KMS-11 (cell line): ENCODE data around the gene PLPPR2.
A peak's percentile ranks its signal among the peaks of the same experiment; 100 is the strongest.

Experiments
- H2AFZ ChIP-seq: fragments of 200-600 bp; sonication (generic); 2 replicates; pipeline ENCODE4 v1.6.1; 2016; ENCODE audit warnings: antibody characterized with exemption, mixed run types, low read depth
- H3K27ac ChIP-seq: fragments of 200-600 bp; sonication (generic); 2 replicates; pipeline ENCODE4 v1.6.1; 2016; ENCODE audit warnings: mild to moderate bottlenecking, mixed run types
- H3K27me3 ChIP-seq: fragments of 200-600 bp; sonication (generic); 2 replicates; pipeline ENCODE4 v1.6.1; 2017; ENCODE audit warnings: mild to moderate bottlenecking, low read depth, mixed run types, moderate library complexity; ENCODE audit not compliant: insufficient read depth
- H3K36me3 ChIP-seq: fragments of 200-600 bp; sonication (generic); 2 replicates; pipeline ENCODE4 v1.6.1; 2017; ENCODE audit warnings: mild to moderate bottlenecking, mixed run types; ENCODE audit not compliant: insufficient read depth
- H3K4me1 ChIP-seq: fragments of 200-600 bp; sonication (generic); 2 replicates; pipeline ENCODE4 v1.6.1; 2016; ENCODE audit warnings: mild to moderate bottlenecking, low read depth, mixed run types; ENCODE audit not compliant: poor library complexity, severe bottlenecking
- H3K4me2 ChIP-seq: fragments of 200-600 bp; sonication (generic); 2 replicates; pipeline ENCODE4 v1.7.0; 2016; ENCODE audit warnings: mild to moderate bottlenecking, mixed run types
- H3K4me3 ChIP-seq: fragments of 200-600 bp; sonication (generic); IDR thresholded peaks from 2 replicates; pipeline ENCODE4 v1.6.1; 2017; ENCODE audit warnings: low read depth, low read length, mixed read lengths; ENCODE audit not compliant: insufficient read depth
- H3K79me2 ChIP-seq: fragments of 200-600 bp; sonication (generic); 2 replicates; pipeline ENCODE4 v1.6.1; 2016; ENCODE audit warnings: low read depth, mixed run types; ENCODE audit not compliant: insufficient read depth
- H3K9ac ChIP-seq: fragments of 200-600 bp; sonication (generic); 2 replicates; pipeline ENCODE4 v1.6.1; 2016; ENCODE audit warnings: mild to moderate bottlenecking, mixed run types
- H4K20me1 ChIP-seq: fragments of 200-600 bp; sonication (generic); 2 replicates; pipeline ENCODE4 v1.6.1; 2016; ENCODE audit warnings: mild to moderate bottlenecking, mixed run types; ENCODE audit not compliant: insufficient read depth
- TF ChIP-seq, protein P1 (sequence below): fragments of 200-600 bp; sonication (generic); conservative IDR thresholded peaks from 2 replicates; pipeline ENCODE4 v1.6.1; 2017; ENCODE audit warnings: low read depth, mild to moderate bottlenecking, antibody characterized with exemption, low read length, moderate library complexity, mixed read lengths

PLPPR2 gene

DNA sequence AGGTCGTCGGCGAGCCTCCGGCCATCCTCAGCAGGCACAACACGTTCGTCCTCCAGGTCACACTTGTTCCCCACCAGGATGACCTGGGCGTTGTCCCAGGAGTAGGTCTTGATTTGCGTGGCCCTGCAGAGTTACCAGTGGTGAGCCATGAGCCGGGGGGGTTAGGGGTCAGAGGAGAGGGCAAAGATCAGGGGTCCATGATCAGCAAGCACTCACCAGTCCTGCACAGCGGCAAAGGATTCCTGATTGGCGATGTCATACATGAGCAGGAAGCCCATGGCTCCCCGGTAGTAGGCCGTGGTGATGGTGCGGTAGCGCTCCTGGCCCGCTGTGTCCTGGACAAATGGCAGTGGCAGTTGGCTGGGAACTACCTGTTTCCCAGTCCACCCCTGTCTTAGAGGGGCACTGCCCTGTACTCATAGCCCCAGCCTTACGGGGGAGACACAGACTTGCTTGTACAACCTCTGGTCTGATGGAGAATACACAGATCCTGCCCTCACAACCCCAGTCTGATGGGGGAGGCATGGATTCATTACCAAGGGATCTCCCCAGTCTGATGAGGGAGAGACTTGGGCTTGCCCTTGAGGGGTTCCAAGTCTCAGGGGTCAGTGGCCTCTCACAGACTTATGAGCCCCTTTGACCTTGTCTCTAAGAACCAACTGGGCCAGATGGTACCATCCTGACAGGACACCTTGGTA is 19.6 kb upstream of the PLPPR2 start:
- H3K36me3 ChIP-seq: no peaks in the 10 kb centered on the region

DNA sequence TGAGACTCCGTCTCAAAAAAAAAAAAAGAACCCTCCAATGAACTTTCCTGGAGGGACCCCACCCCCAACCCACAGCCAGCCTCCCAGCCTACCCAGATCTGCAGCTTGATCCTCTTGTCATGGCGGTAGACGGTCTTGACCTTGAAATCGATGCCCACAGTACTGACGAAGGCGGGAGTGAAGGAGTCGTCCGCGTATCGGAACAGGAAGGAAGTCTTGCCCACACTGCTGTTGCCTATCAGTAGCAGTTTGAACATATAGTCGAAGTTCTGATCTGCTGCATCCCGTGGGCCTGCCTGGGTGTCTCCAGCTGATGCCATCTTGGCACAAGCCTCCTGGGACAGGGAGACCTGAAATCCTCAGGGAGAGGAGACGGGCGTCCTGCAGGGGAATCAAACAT is 18.2 kb upstream of the PLPPR2 start:
- TF ChIP-seq, protein P1, sequence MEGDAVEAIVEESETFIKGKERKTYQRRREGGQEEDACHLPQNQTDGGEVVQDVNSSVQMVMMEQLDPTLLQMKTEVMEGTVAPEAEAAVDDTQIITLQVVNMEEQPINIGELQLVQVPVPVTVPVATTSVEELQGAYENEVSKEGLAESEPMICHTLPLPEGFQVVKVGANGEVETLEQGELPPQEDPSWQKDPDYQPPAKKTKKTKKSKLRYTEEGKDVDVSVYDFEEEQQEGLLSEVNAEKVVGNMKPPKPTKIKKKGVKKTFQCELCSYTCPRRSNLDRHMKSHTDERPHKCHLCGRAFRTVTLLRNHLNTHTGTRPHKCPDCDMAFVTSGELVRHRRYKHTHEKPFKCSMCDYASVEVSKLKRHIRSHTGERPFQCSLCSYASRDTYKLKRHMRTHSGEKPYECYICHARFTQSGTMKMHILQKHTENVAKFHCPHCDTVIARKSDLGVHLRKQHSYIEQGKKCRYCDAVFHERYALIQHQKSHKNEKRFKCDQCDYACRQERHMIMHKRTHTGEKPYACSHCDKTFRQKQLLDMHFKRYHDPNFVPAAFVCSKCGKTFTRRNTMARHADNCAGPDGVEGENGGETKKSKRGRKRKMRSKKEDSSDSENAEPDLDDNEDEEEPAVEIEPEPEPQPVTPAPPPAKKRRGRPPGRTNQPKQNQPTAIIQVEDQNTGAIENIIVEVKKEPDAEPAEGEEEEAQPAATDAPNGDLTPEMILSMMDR: no peak
- H3K4me2 ChIP-seq: no peak overlapping the region
- no peak overlapping the region for H3K4me3 ChIP-seq
- no peaks in the 10 kb centered on the region for H3K36me3 ChIP-seq
- H2AFZ ChIP-seq: no peak overlapping the region
- no peak overlapping the region for H3K9ac ChIP-seq
- H3K27ac ChIP-seq: no peak overlapping the region
- H4K20me1 ChIP-seq: no peaks in the 10 kb centered on the region
- H3K27me3 ChIP-seq: no peaks in the 10 kb centered on the region
- H3K4me1 ChIP-seq: peaks cover 9% of the 10 kb centered on the region
- H3K79me2 ChIP-seq: no peaks in the 10 kb centered on the region

More for the DNA sequence above, 19.6 kb upstream of the PLPPR2 start:
- Histone ChIP-seq H2AFZ (no peak overlapping the region), H3K4me3 (no peak overlapping the region), H3K4me1 (peaks cover 9% of the 10 kb centered on the region), H3K9ac (no peak overlapping the region), H3K27ac (no peak overlapping the region), H3K4me2 (no peak overlapping the region), H3K27me3 (no peaks in the 10 kb centered on the region), H3K79me2 (no peaks in the 10 kb centered on the region), H4K20me1 (no peaks in the 10 kb centered on the region)
- TF ChIP-seq, protein P1: no peak

DNA sequence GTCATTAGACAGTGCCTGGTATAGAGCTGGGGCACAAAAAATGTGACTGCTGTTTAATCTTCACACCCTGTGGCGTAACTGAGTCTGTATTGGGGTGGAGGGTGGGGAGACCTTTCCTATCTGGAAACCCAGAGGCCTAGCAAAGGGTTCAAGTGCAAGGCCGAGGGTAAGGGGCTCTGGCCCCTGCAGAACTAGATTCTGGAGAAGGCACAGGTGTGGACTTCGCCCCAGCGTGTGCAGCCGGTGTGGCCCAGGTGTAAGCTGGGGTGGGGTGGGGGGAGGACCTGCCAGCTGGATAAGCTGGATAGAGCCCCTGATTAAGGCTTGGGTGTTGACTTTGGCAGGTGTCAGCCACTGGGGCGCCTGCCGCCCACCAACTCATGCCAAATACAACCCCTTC is 17.1 kb upstream of the PLPPR2 start:
- no peak overlapping the region for H3K27ac ChIP-seq
- H3K4me1 ChIP-seq: peaks cover 9% of the 10 kb centered on the region
- no peaks in the 10 kb centered on the region for H3K79me2 ChIP-seq
- no peaks in the 10 kb centered on the region for H4K20me1 ChIP-seq
- no peaks in the 10 kb centered on the region for H3K36me3 ChIP-seq
- no peaks in the 10 kb centered on the region for H3K27me3 ChIP-seq
- H3K9ac ChIP-seq: no peak overlapping the region
- no peak overlapping the region for H3K4me3 ChIP-seq
- H3K4me2 ChIP-seq: no peak overlapping the region
- no peak overlapping the region for H2AFZ ChIP-seq
- TF ChIP-seq, protein P1: no peak

DNA sequence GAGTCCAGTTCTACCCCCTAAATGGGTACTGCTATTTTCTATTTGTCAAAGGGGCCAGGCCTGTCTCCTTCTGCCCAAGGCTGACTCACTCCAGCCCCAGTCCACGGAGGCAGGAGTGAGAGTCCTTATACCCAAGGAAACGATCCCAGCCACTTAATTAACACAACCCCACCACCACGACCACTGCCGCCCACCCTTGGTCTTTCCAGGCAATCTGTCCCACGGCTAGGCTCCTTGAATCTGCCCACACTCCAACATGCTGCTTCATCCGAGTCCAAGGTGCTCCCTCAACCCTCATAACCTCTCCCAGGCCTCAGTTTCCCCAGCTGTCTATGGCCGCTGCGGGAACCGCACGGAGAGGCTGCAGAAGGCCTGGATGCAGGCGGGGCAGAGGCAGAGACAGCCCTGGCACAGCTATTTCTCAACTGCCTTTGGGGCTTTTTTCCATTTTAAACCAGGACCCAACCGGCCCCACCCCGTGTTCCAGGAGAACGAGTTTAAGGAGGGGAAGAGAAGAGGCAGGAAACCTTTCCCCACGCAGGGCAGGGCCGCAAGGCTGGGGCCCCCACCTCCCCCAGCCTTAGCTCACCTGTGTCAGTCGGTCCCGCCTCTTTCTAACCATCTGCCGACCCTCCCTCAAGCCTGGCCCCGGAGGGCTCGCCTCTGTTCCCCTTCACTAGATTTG is 16.5 kb upstream of the PLPPR2 start:
- Histone ChIP-seq H3K4me3 (no peak overlapping the region), H3K4me2 (peak overlapping the region; percentile 76), H3K27ac (no peak overlapping the region), H3K9ac (peak overlapping the region; percentile 60; the same call in 1 of the 2 replicates), H3K4me1 (peaks cover 11% of the 10 kb centered on the region), H2AFZ (peak overlapping the region; percentile 94), H3K36me3 (no peaks in the 10 kb centered on the region), H3K27me3 (no peaks in the 10 kb centered on the region), H4K20me1 (no peaks in the 10 kb centered on the region), H3K79me2 (no peaks in the 10 kb centered on the region)
- TF ChIP-seq, protein P1: no peak
